ENCODE measurements around the gene UBR3.
A peak's percentile ranks its signal among the peaks of the same experiment; 100 is the strongest.
"Not testable (repeated sequence)": the region's sequence is repeated elsewhere in the genome, so short reads cannot be mapped to it uniquely, and the experiment has no call there.

The UBR3 gene

DNA sequence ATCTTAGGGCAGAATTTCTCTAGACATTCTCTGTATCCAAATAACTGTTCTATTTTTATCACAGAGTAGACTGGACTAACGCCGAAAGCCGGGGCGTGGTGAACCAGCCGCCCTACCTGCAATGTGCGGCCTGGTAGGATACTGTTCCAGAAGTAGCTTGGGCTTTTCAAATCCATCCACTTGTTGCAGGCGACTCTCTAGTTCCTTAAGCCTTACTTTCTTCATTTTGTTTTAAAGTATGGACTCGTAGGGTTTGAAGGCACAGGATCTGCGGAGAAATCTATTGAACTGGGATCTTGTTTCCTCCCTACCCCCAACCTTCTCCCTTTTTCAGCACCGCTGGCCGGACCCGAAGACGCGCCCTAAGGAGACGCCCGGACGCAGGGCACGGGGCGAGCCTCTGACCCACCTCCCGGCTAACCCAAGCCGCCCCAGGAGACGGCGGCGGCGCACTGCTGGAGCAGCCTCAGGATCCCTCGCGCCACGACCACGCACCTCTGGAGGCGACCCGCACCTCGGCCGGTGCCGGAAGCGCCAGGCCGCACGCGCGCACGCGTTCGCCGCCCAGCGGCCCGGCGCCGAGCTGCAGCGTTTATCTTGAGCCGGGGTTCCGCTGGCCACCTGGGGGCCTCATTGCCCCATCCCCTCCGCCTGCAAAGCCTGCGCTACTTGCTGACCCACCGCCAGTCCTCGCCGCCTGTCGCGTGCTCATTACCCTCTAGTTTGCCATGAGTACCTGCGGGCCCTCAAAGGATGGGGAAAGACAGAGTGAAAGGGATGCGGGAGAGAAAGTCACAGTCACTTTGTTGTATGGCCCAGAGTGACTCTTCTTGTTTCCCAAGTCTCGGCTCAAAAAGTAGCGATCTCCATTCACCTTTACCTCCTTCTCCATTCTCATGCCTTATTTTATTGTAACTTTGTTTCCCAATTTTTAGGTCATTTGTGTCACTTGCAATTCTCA, 2.6 kb upstream of the UBR3 start, which contains the start of gene METTL5:
Gene METTL5 (minus strand): TSS at position 533 of the 961 bp plus-strand sequence. CDS start 308 bp downstream, at position 225.
- DNase-seq, result peak; percentile 78 to 79

DNA sequence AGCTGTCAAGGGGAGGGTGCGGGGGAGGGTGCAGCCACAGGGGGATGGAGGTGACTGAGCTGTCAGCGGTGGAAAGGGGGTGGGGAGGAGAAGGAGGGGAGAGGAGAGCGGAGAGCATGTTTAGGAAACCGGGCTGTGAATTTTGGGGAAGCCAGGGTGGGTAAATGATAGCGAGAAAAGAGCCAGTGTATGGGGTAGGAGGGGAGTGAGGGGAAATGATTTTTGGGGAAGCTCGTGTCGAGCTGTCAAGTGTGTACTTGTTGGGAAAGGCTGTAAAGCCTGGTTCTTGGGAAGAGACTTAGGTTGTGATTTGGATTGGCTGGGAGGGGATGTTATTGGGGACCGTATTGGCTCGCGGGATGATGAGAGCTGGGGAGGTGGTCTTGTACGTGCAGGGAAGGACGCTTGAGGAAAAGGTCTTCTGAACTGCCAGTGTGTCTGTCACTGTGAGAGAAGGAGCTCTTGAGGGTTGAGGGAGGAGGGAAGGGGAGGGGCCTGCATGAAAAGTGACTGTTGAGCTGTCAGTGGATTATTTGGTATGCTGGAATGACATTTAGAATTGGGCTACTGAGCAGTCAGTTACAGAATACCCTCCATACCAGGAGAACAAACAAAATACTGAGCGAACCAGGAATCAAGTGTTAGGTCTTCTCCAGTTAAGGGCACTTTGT, 1.0 kb downstream of the UBR3 start:
- peak; percentile 45 to 52 for DNase-seq

GRCh38 chr2:169834401-169834800, 7.1 kb downstream of the UBR3 start:
- DNase-seq, result no peak

GRCh38 chr2:169838743-169839489, 11.7 kb downstream of the UBR3 start:
- no peak for DNase-seq

- DNase-seq, result no peak
Measured at GRCh38 chr2:169839954-169840746, 12.9 kb downstream of the UBR3 start.

- DNase-seq, result no peak
Measured at GRCh38 chr2:169840747-169841142, 13.5 kb downstream of the UBR3 start.

DNA sequence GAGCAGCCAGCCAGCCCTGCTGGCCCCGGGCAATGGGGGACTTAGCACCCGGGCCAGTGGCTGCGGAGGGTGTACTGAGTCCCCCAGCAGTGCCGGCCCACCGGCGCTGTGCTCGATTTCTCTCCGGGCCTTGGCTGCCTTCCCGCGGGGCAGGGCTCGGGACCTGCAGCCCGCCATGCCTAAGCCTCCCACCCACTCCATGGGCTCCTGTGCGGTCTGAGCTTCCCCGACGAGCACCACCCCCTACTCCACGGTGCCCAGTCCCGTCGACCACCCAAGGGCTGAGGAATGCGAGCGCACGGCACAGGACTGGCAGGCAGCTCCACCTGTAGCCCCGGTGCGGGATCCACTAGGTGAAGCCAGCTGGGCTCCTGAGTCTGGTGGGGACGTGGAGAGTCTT, 14.4 kb downstream of the UBR3 start:
- DNase-seq, result not testable (repeated sequence)

GRCh38 chr2:169845016-169845415, 17.8 kb downstream of the UBR3 start:
- no peak for DNase-seq

DNA sequence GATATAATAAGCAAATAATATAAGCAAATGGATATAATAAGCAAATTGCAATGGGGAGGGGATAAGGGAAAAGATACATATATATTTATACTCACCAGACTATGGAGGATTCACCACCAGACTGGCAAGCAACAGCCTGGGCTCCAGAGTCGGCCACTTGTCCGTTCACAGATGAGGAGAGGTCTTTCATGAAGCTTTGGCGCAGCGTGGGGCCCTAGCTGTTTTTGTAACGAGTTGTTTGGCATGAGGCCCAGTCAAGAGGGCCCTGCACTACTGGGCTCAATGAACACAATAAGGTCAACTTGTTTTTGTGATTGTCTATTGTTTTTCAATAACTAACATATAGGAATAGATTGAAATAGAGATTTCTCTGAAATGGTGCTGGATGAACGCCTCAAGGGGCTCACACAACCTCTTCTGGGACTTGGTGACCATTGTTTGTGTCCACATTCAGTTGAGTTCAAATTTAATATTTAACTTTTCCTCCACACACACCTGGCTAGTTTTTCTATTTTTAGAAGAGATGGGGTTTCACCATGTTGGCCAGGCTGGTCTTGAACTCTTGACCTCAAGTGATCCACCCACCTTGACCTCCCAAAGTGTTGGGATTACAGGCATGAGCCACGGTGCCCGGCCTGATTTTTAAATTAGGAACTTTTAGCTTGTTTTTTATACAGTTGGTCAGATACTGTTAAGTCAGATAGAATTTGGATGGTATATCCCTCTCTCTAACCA, 21.9 kb downstream of the UBR3 start:
- DNase-seq, result not testable (repeated sequence)

GRCh38 chr2:169849710-169850109, 22.5 kb downstream of the UBR3 start:
- no peak for DNase-seq

DNA sequence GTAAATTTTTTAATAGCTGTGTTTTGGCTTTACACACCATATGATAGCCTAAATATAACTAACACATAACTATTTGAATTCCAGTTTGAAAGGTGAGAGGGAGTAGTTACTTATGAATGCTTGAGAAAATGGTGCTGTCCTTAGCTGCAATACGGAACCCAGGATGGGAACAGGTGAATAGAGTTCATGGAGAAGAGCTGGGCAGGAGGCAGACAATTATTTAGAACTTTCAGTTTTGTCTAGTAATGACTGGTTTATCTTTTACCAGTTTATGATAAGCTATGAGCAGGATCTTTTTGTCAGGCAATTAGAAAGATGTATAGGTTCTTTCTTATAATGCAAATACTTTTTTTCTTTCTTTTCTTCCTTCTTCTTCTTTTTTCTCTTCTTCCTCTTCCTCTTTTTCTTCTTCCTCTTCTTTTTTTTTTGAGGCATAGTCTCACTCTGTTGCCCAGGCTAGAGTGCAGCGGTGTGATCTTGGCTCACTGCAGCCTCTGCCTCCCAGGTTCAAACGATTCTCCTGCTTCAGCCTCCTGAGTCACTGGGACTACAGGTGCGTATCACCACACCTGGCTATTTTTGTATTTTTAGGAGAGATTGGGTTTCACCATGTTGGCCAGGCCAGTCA, 25.9 kb downstream of the UBR3 start:
- no peak for DNase-seq

GRCh38 chr2:169855281-169856258, 28.3 kb downstream of the UBR3 start:
- not testable (repeated sequence) for DNase-seq

- no peak for DNase-seq
Measured at GRCh38 chr2:169859423-169859822, 32.2 kb downstream of the UBR3 start.

DNA sequence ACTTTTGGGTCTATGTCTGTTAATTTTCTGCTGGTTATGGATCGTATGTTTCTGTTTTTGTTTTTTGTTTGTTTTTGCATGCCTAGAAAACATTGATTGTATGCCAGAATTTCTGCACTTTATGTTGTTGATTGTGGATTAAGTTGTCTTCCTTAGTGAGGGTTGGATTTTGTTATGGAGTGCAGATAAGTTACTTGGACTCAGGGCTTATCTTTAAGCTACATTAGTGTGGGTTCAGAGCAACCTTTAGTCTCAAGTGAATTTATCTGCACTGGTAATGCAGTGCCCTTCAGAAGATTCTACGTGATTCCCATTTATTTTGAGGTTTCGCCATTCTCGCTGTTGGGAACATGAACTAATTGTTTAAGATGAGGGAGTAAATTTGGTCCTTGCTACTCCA, 32.9 kb downstream of the UBR3 start:
- DNase-seq, result no peak

DNA sequence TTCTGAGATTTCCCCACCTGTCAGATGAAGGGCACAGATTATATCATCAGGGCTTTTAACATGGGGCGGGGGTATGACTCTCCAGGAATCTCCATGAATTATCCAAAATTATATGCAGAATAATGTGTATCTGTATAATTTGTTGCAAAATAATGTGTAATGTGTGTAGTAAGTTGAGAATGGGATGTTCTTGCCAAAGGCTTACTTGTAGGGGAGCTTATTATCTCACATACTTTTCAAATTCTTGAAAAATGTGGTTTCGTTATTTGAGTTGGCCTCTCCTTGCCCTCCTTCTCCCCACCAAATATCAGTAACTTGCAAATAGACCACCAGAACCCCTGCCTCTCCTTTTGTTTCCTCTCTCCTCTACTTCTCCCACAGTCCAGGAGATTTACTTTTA, 35.6 kb downstream of the UBR3 start:
- DNase-seq, result no peak

GRCh38 chr2:169865492-169865891, 38.2 kb downstream of the UBR3 start:
- no peak for DNase-seq

- not testable (repeated sequence) for DNase-seq
Measured at GRCh38 chr2:169866230-169866629, 39.0 kb downstream of the UBR3 start.

DNA sequence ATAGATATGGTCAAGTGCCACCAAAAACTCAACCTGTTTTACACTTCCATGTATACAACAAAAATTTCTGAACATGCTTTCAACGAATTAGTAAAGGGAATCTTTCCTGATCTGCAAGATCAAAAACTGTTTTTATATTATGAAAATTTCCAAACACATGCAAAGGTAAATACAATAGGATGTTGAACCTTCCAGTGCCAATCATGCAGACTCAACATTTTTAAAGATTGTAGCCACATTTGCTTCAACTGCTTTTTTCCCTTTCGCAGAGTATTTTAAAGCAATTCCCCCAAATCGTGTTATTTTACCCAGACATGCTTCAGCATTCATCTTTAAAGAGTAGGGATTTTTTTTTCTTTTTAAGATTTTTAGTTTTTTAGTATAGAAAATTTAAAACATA, 40.3 kb downstream of the UBR3 start:
- no peak for DNase-seq

GRCh38 chr2:169868951-169869350, 41.7 kb downstream of the UBR3 start:
- no peak for DNase-seq

DNA sequence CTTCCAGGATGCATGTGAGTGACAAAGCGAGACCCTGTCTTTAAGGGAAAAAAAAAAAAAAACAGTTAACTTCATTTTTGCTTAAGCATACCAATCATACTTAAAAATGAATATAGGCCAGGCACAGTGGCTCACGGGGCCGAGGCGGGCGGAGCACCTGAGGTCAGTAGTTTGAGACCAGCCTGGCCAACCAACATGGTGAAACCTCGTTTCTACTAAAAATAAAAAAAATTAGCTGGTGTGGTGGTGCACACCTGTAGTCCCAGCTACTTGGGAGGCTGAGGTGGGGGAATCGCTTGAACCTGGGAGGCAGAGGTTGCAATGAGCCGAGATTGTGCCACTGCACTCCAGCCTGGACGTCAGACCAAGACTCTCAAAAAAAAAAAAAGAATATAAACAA, 44.1 kb downstream of the UBR3 start:
- DNase-seq, result not testable (repeated sequence)
